Measurements from ENCODE around the gene ENOSF1. TPM values are rescaled to one million over a fixed set of nuclear protein-coding genes. Genes with fewer than 3 reads are reported as not detected.
"Not testable (repeated sequence)": the region's sequence is repeated elsewhere in the genome, so short reads cannot be mapped to it uniquely, and the experiment has no call there.

The ENOSF1 gene, protein sequence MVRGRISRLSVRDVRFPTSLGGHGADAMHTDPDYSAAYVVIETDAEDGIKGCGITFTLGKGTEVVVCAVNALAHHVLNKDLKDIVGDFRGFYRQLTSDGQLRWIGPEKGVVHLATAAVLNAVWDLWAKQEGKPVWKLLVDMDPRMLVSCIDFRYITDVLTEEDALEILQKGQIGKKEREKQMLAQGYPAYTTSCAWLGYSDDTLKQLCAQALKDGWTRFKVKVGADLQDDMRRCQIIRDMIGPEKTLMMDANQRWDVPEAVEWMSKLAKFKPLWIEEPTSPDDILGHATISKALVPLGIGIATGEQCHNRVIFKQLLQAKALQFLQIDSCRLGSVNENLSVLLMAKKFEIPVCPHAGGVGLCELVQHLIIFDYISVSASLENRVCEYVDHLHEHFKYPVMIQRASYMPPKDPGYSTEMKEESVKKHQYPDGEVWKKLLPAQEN
- 100 to 1,000 TPM in 3 of 4 donors, 10 to 100 TPM in 1; 77.6 to 191 (median 132) TPM for total RNA-seq

DNA sequence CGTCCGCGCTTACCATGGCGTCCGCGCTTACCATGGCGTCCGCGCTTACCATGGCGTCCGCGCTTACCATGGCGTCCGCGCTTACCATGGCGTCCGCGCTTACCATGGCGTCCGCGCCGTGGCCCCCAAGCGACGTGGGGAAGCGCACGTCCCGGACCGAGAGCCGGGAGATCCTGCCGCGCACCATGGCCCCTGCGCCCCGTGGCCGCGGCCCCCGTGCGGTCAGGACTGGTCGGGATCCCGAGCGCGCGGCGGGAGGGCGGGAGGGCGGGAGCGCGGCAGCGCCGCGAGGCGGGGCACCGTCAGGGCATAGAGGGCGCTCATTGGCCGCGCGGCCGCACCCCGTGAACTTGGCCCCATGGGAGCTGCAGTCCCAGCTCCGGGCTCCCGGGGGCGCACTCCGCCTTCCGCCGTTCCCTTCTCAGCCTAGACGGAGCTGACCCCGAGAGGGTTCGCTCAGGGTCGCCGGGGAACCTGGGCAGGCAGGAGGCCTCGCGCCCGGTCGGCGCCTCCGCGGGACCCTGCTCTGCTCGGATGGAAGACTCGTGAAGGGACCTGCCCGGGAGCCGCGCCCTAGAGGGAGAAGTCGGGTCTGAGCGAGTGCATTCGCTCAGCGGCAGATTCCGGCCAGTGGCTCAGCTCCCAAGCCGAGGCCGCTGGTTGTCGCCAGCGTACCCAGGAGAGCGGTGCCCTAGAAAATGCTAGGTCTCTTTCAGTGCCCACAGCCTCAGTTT lies at the start of gene ENOSF1:
Gene ENOSF1 (minus strand): TSS at position 230 of the 734 bp plus-strand sequence. CDS start 43 bp downstream, at position 187.
- no peaks in the 10 kb centered on the region for H3K27me3 ChIP-seq
- H3K36me3 ChIP-seq: no peaks in the 10 kb centered on the region
- peak; percentile 56 to 95 (median 93) for DNase-seq
- peaks cover 0 to 17% (median 0%) of the 10 kb centered on the region in 4 donors for H3K4me1 ChIP-seq
- TF ChIP-seq POLR2A (IDR thresholded peaks at IDR 0.05): peak; percentile 39
- TF ChIP-seq, protein P1, sequence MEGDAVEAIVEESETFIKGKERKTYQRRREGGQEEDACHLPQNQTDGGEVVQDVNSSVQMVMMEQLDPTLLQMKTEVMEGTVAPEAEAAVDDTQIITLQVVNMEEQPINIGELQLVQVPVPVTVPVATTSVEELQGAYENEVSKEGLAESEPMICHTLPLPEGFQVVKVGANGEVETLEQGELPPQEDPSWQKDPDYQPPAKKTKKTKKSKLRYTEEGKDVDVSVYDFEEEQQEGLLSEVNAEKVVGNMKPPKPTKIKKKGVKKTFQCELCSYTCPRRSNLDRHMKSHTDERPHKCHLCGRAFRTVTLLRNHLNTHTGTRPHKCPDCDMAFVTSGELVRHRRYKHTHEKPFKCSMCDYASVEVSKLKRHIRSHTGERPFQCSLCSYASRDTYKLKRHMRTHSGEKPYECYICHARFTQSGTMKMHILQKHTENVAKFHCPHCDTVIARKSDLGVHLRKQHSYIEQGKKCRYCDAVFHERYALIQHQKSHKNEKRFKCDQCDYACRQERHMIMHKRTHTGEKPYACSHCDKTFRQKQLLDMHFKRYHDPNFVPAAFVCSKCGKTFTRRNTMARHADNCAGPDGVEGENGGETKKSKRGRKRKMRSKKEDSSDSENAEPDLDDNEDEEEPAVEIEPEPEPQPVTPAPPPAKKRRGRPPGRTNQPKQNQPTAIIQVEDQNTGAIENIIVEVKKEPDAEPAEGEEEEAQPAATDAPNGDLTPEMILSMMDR (IDR thresholded peaks at IDR 0.05): peak; percentile 29 to 95 (median 74)
- no peaks in the 10 kb centered on the region for H3K9me3 ChIP-seq
- peak within 1 kb of the TSS; percentile 64 to 83 (median 74) for H3K27ac ChIP-seq
- peak within 1 kb of the TSS; percentile 47 to 71 (median 53) for H3K4me3 ChIP-seq

DNA sequence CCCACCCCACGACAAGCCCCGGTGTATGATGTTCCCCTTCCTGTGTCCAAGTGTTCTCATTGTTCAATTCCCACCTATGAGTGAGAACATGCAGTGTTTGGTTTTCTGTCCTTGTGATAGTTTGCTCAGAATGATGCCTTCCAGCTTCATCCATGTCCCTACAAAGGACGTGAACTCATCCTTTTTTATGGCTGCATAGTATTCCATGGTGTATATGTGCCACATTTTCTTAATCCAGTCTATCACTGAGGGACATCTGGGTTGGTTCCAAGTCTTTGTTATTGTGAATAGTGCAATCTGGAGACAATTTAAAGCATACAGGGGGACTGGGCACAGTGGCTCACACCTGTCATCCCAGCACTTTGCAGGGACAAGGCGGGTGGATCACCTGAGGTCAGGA lies 47.4 kb upstream of the ENOSF1 start:
- not testable (repeated sequence) for DNase-seq, H3K27me3 ChIP-seq, H3K36me3 ChIP-seq, H3K4me3 ChIP-seq, H3K9me3 ChIP-seq, H3K27ac ChIP-seq, H3K4me1 ChIP-seq

GRCh38 chr18:755506-755905 lies 43.1 kb upstream of the ENOSF1 start:
- H3K27ac ChIP-seq: no peak overlapping the region
- peaks cover 0 to 23% (median 0%) of the 10 kb centered on the region in 3 donors for H3K36me3 ChIP-seq
- no peak for TF ChIP-seq POLR2A (IDR thresholded peaks at IDR 0.05)
- TF ChIP-seq, protein P1 (IDR thresholded peaks at IDR 0.05): no peak
- H3K4me1 ChIP-seq: no peaks in the 10 kb centered on the region
- H3K27me3 ChIP-seq: no peaks in the 10 kb centered on the region
- no peak overlapping the region for H3K4me3 ChIP-seq
- no peaks in the 10 kb centered on the region for H3K9me3 ChIP-seq
- DNase-seq: no peak

DNA sequence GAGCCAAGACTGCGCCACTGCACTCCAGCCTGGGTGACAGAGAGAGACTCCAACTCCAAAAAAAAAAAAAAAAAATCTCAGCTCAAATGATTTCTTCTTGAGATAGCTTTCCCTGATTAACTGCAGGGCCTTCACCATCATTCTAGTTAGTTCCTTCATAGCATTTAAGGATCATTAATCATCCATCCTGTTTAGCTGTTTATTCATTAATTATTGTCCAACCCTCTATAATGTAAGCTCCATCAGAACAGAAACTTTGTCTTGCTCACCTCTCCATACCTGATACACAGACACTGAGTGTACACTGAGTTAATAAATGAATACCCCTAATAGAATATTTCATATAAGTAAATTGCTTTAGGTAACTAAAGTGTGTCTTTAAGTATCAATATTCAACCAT lies 42.2 kb upstream of the ENOSF1 start:
- Histone ChIP-seq H3K4me1 (no peaks in the 10 kb centered on the region), H3K9me3 (no peaks in the 10 kb centered on the region), H3K27me3 (no peaks in the 10 kb centered on the region), H3K27ac (no peak overlapping the region), H3K36me3 (peaks cover 0 to 28% (median 0%) of the 10 kb centered on the region in 3 donors), H3K4me3 (no peak overlapping the region)
- no peak for DNase-seq
- no peak for TF ChIP-seq POLR2A (IDR thresholded peaks at IDR 0.05)
- TF ChIP-seq, protein P1 (IDR thresholded peaks at IDR 0.05): no peak

GRCh38 chr18:750456-750855 lies 38.0 kb upstream of the ENOSF1 start:
- DNase-seq: no peak
- H3K9me3 ChIP-seq: no peaks in the 10 kb centered on the region
- no peak overlapping the region for H3K4me3 ChIP-seq
- no peak for TF ChIP-seq POLR2A (IDR thresholded peaks at IDR 0.05)
- TF ChIP-seq, protein P1 (IDR thresholded peaks at IDR 0.05): no peak
- peaks cover 0 to 66% (median 0%) of the 10 kb centered on the region in 3 donors for H3K36me3 ChIP-seq
- no peak overlapping the region for H3K27ac ChIP-seq
- H3K27me3 ChIP-seq: no peaks in the 10 kb centered on the region
- H3K4me1 ChIP-seq: no peaks in the 10 kb centered on the region

Measured in Peyer's patch (tissue), 4 donors.